Stimulated activated memory B cell treated with anti-CD40 and anti-IgM and Interleukin-4, amounts not matched to agents 10 μg/mL and 1 μg/mL and 100 μg/mL, for 72 hours (primary cell): ENCODE results near the gene NUP37.
"Not testable (repeated sequence)": the region's sequence is repeated elsewhere in the genome, so short reads cannot be mapped to it uniquely, and the experiment has no call there.

ENCODE experiments used
- ATAC-seq: fragments of 150-1000 bp; cut with Tn5 transposase; 2 replicates; pipeline ENCODE4 v1.10.0; 2021
- H3K27ac Mint-ChIP-seq: one replicate; pipeline ENCODE4 v1.8.0; 2022; ENCODE audit warnings: mild to moderate bottlenecking, mixed read lengths
- H3K27me3 Mint-ChIP-seq: one replicate; pipeline ENCODE4 v1.8.0; 2022; ENCODE audit warnings: mixed read lengths
- H3K36me3 Mint-ChIP-seq: one replicate; pipeline ENCODE4 v1.8.0; 2022; ENCODE audit warnings: mixed read lengths
- H3K4me1 Mint-ChIP-seq: one replicate; pipeline ENCODE4 v1.8.0; 2022; ENCODE audit warnings: mixed read lengths
- H3K4me3 Mint-ChIP-seq: one replicate; pipeline ENCODE4 v1.8.0; 2022; ENCODE audit warnings: mild to moderate bottlenecking, moderate library complexity, mixed read lengths
- H3K9me3 Mint-ChIP-seq: one replicate; pipeline ENCODE4 v1.8.0; 2022; ENCODE audit warnings: mixed read lengths

NUP37 gene, protein sequence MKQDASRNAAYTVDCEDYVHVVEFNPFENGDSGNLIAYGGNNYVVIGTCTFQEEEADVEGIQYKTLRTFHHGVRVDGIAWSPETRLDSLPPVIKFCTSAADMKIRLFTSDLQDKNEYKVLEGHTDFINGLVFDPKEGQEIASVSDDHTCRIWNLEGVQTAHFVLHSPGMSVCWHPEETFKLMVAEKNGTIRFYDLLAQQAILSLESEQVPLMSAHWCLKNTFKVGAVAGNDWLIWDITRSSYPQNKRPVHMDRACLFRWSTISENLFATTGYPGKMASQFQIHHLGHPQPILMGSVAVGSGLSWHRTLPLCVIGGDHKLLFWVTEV

DNA sequence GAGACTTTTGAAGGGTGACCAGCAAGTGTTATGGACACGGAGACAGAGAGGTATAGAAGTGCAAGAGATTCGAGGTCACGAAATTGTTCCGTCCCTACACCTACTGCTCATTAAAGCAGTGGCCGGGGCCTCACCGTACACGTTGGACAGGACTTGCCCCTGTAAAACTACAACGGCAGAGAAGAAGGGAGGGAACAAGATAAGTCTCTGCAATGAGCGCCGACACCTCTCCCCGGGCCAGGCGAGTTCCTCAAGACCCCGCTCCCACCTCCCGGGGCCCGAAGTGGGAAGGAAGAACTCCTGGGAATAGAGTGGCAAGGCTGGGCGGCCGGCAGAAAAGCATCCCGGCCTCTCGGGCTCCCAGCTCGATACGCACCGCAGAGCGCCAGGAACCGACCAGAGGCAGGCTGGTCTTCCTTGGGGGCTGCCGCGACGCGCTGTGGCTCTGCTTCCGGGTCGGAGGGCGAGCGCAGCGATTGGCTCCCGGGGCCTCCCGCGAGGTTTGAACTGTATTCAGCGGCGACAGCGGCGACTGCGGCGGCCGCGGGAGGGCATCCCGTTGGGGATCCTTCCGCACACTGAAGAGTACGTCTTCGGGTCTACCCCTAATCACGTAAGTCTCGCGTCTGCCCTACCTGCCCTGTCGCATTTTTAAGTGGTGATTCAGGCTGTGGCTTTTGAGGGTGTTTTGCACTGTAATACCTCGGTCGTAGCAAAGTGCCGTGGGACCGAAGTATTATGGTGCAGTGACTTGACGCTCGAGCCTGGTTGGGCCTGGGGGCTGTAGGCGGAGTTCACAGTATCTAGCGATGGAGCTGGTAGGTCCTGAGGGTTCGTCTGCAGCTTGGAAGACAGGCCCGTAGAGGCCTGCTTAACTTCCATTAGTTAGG is at the start of gene NUP37, which contains the start of gene PARPBP:
NUP37 (minus strand) TSS at position 441 of the 890 bp plus-strand sequence. CDS start 1,596 bp downstream, outside the sequence.
PARPBP (plus strand) TSS at position 510 of the 890 bp plus-strand sequence. CDS start 3,706 bp downstream, outside the sequence.
- Mint-ChIP-seq H3K36me3 (peaks cover 27% of the 10 kb centered on the region), H3K27ac (peak within 1 kb of the TSS; percentile 93), H3K27me3 (no peaks in the 10 kb centered on the region), H3K9me3 (no peaks in the 10 kb centered on the region), H3K4me3 (peak within 1 kb of the TSS; percentile 92), H3K4me1 (peaks cover 22% of the 10 kb centered on the region)
- ATAC-seq = peak; percentile 99

DNA sequence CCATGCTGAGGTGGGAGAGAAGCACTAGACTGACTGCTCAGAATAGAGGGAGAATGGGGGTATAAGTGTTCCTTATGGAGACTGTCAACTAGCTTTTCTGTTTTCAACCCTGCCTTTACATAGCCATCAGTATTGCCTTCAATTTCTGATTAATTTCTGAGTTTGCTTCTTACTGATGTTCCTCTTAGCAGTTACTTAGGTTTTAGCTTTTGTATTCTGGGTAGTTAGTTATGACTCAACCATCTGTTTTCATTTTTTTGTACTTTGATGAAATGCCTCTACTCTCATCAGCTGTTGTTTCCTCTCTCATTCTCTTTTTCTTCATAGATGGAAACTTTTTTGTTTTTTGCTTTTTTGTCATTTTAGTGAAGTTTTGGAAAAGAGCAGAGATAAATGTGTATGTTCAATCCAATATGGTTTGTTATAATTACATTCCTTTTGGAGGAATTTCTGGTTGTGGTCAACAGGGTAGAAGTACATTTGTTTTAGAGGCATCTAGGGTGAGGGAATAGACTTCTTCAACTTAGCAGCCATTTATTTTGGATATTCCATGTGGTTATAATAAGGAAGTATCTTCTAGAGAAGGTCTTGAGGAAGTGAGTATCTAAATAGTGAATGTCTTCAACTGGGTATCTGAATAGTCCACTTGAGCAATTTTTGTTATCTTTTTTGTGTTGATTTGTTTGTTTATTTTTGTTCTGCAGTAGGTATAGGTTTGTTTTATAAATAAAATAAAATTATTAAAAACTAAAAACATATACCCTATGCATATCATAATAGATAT is 48.1 kb upstream of the NUP37 start:
- ATAC-seq = peak; percentile 75
- peaks cover 7% of the 10 kb centered on the region for H3K36me3 Mint-ChIP-seq
- no peak overlapping the region for H3K4me3 Mint-ChIP-seq
- no peaks in the 10 kb centered on the region for H3K27me3 Mint-ChIP-seq
- peaks cover 5% of the 10 kb centered on the region for H3K4me1 Mint-ChIP-seq
- no peaks in the 10 kb centered on the region for H3K9me3 Mint-ChIP-seq
- H3K27ac Mint-ChIP-seq = peak overlapping the region; percentile 25

DNA sequence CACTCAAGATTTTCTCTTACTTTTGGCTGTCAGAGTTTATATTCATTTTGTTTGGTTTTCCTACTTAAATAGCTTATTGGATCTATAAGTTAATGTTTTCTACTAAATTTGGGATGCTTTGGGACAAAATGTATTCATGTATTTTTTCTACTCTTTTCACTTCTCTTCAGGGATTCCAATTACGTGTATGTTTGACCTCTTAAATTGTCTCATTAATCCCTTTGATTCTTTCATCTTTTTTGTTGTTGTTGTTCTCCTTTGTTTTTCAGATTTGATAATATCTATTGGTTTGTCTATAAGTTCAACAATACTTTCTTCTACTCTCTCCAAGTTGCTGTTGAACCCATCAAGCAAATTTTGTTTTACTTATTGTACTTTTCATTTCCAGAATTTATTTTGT is 43.5 kb upstream of the NUP37 start:
- Mint-ChIP-seq H3K4me3 (no peak overlapping the region), H3K27me3 (no peaks in the 10 kb centered on the region), H3K9me3 (no peaks in the 10 kb centered on the region), H3K27ac (no peak overlapping the region), H3K36me3 (no peaks in the 10 kb centered on the region), H3K4me1 (peaks cover 5% of the 10 kb centered on the region)
- no peak for ATAC-seq

DNA sequence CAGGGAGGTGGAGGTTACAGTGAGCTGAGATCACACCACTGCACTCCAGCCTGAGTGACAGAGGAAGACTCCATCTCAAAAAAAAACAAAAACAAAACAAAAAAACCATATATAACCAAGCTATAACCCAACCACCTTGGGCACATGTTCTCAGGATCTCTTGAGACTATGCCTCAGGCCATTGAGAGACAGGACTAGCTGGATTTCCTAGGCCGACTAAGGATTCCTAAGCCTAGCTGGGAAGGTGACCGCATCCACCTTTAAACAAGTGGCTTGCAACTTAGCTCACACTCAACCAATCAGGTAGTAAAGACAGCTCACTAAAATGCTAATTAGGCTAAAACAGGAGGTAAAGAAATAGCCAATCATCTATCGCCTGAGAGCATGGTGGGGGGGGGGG is 35.3 kb upstream of the NUP37 start:
- not testable (repeated sequence) for H3K27me3 Mint-ChIP-seq, H3K9me3 Mint-ChIP-seq, H3K36me3 Mint-ChIP-seq, H3K27ac Mint-ChIP-seq, ATAC-seq, H3K4me3 Mint-ChIP-seq, H3K4me1 Mint-ChIP-seq

DNA sequence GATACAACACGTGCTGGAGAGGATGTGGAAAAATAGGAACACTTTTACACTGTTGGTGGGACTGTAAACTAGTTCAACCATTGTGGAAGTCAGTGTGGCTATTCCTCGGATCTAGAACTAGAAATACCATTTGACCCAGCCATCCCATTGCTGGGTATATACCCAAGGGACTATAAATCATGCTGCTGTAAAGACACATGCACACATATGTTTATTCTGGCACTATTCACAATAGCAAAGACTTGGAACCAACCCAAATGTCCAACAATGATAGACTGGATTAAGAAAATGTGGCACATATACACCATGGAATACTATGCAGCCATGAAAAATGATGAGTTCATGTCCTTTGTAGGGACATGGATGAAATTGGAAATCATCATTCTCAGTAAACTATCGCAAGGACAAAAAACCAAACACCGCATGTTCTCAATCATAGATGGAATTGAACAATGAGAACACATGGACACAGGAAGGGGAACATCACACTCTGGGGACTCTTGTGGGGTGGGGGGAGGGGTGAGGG is 27.2 kb upstream of the NUP37 start:
- H3K4me3 Mint-ChIP-seq, H3K36me3 Mint-ChIP-seq, H3K27me3 Mint-ChIP-seq, H3K9me3 Mint-ChIP-seq, H3K4me1 Mint-ChIP-seq, H3K27ac Mint-ChIP-seq, ATAC-seq: not testable (repeated sequence)

DNA sequence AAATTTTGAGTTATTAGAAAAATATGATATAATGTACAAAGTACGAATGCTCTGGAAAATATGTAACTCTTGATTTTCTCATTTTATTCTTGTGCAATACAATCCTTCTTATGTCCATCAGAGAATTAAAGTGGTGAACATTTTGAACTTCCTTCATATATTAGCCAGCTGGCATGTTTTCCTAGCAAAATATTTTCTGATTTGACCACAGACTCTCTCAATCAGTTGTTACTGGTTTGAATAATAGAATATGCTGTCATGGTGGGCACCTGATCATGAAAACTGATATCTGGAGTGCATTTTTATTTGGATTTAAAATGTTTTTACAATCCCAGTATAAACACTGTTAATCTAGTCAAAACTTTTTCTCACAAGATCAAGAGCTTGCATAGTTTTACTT is 24.3 kb upstream of the NUP37 start:
- ATAC-seq = no peak

DNA sequence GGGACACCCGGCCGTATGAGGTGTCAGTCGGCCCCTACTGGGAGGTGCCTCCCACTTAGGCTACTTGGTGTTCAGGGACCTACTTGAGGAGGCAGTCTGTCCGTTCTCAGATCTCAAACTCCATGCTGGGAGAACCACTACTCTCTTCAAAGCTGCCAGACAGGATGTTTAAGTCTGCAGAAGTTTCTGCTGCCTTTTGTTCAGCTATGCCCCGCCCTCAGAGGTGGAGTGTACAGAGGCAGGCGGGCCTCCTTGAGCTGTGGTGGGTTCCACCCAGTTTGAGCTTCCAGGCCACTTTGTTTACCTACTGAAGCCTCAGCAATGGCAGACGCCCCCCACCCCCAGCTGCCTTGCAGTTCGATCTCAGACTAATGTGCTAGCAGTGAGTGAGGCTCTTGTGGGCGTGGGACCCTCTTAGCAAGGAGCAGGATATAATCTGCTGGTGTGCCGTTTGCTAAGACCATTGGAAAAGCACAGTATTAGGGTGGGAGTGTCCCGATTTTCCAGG is 23.0 kb upstream of the NUP37 start:
- H3K36me3 Mint-ChIP-seq = peaks cover 13% of the 10 kb centered on the region
- not testable (repeated sequence) for H3K4me3 Mint-ChIP-seq, H3K9me3 Mint-ChIP-seq, H3K4me1 Mint-ChIP-seq, ATAC-seq, H3K27ac Mint-ChIP-seq, H3K27me3 Mint-ChIP-seq

More for the DNA sequence above, 24.3 kb upstream of the NUP37 start:
- H3K4me1 Mint-ChIP-seq = no peaks in the 10 kb centered on the region
- H3K9me3 Mint-ChIP-seq = no peaks in the 10 kb centered on the region
- peaks cover 13% of the 10 kb centered on the region for H3K36me3 Mint-ChIP-seq
- no peaks in the 10 kb centered on the region for H3K27me3 Mint-ChIP-seq
- H3K4me3 Mint-ChIP-seq = no peak overlapping the region
- no peak overlapping the region for H3K27ac Mint-ChIP-seq

DNA sequence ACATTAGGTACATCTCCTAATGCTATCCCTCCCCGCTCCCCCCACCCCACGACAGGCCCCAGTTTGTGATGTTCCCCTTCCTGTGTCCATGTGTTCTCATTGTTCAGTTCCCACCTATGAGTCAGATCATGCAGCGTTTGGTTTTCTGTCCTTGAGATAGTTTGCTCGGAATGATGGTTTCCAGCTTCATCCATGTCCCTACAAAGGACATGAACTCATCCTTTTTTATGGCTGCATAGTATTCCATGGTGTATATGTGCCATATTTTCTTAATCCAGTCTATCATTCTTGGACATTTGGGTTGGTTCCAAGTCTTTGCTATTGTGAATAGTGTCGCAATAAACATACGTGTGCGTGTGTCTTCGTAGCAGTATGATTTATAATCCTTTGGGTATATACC is 17.7 kb upstream of the NUP37 start:
- ATAC-seq, H3K4me3 Mint-ChIP-seq, H3K27ac Mint-ChIP-seq, H3K27me3 Mint-ChIP-seq, H3K4me1 Mint-ChIP-seq, H3K9me3 Mint-ChIP-seq: not testable (repeated sequence)
- H3K36me3 Mint-ChIP-seq = peaks cover 26% of the 10 kb centered on the region

DNA sequence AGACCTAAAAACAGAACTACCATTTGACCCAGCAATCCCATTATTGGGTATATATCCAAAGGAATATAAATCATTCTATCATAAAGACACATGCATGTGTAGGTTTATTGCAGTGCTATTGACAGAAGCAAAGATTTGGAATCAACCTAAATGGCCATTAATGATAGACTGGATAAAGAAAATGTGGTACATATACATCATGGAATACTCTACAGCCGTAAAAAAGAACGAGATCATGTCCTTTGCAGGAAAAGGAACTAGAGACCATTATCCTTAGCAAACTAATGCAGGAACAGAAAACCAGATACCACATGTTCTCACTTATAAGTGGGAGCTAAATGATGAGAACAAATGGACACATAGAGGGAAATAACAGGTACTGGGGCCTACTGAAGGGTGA is 11.5 kb upstream of the NUP37 start:
- H3K4me1 Mint-ChIP-seq, H3K4me3 Mint-ChIP-seq, H3K27ac Mint-ChIP-seq, ATAC-seq, H3K9me3 Mint-ChIP-seq, H3K27me3 Mint-ChIP-seq: not testable (repeated sequence)
- H3K36me3 Mint-ChIP-seq = peaks cover 37% of the 10 kb centered on the region

DNA sequence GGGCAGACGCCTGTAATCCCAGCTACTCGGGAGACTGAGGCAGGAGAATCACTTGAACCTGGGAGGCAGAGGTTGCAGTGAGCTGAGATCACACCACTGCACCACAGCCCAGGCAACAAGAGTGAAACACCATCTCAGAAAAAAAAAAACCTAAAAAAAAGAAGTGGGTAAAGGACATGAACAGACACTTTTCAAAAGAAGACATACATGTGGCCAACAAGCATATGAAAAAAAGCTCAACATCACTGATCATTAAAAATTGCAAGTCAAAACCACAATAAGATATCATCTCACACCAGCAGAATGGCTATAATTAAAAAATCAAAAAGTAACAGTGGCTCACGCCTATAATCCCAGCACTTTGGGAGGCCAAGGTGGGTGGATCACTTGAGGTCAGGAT is 10.8 kb upstream of the NUP37 start:
- not testable (repeated sequence) for ATAC-seq, H3K27me3 Mint-ChIP-seq, H3K4me1 Mint-ChIP-seq, H3K9me3 Mint-ChIP-seq, H3K4me3 Mint-ChIP-seq, H3K27ac Mint-ChIP-seq
- peaks cover 37% of the 10 kb centered on the region for H3K36me3 Mint-ChIP-seq

DNA sequence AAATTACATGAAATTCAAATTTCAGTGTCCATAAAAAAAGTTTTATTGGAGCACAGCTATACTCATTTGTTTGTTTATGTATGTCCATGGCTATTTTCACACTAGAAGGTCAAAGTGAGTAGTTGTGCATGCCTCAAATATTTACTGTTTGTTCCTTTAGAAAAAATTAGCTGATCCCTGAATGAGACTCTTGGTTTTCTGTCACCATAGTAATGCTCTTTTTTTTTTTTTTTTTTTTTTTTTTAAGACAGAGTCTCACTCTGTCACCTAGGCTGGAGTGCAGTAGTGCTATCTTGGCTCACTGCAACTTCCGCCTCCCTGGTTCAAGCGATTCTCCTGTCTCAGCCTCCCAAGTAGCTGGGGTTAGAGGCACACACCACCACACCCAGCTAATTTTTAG is 1.4 kb upstream of the NUP37 start:
- H3K9me3 Mint-ChIP-seq, H3K27ac Mint-ChIP-seq, ATAC-seq, H3K27me3 Mint-ChIP-seq, H3K4me3 Mint-ChIP-seq: not testable (repeated sequence)
- H3K4me1 Mint-ChIP-seq = peaks cover 18% of the 10 kb centered on the region
- peaks cover 17% of the 10 kb centered on the region for H3K36me3 Mint-ChIP-seq

DNA sequence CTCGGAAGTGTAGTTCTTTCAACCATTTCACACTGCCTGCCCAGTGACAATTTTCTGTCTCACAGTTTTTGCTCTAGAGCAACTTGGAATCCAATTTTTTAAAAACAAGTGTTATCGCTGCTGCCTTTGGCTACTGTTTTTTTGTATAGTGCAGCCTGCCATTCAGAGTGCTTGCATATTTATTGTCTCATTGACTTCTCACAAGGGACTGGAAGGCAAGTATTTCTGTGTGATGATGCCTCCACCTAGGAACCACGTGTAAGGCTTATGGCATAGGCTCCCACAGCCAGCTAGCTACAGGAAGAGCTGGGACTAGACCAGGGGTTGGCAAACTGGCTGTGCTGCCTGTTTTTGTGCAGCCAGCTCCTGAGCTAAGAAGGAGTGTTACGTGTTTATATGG is 972 bp upstream of the NUP37 start:
- peaks cover 21% of the 10 kb centered on the region for H3K36me3 Mint-ChIP-seq
- ATAC-seq = no peak
- peak overlapping the region; percentile 93 for H3K27ac Mint-ChIP-seq
- no peaks in the 10 kb centered on the region for H3K27me3 Mint-ChIP-seq
- no peaks in the 10 kb centered on the region for H3K9me3 Mint-ChIP-seq
- peaks cover 22% of the 10 kb centered on the region for H3K4me1 Mint-ChIP-seq
- H3K4me3 Mint-ChIP-seq = peak overlapping the region; percentile 92

DNA sequence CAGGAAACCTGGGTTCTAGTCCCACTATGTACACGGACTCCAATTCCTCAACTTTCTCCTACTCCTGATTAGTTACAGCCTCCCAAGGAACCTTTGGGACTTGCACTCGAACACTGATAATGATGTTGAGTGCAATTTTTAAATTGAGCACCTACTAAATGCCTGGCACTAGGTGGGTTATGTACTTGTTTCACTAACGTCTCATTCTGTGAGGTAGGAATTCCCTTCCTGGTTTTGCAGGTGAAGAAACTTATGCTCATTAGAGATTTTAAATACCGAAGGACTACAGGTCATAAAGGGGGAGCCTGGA is 605 bp upstream of the NUP37 start:
- peaks cover 25% of the 10 kb centered on the region for H3K36me3 Mint-ChIP-seq
- no peak for ATAC-seq
- peak overlapping the region; percentile 93 for H3K27ac Mint-ChIP-seq
- peak overlapping the region; percentile 92 for H3K4me3 Mint-ChIP-seq
- no peaks in the 10 kb centered on the region for H3K27me3 Mint-ChIP-seq
- H3K4me1 Mint-ChIP-seq = peaks cover 22% of the 10 kb centered on the region
- H3K9me3 Mint-ChIP-seq = no peaks in the 10 kb centered on the region

DNA sequence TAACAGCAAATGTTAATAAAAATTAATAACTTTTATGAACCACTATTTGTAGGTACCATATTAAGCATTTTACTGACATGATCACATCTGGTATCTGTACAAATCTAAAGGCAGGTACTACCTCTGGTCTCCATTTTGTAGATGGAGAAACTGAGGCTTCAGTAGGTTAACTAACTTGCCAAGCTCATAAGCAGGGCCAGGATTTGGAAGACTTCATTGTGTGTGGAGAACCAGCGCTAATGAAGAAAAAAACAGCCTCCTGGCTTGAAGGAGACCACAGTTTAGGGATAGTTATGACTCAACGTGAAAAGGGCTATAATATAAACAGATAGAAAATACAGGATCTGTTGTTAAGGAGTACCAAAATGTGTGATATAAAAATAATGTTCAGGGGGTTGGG is 1.0 kb downstream of the NUP37 start:
- peak overlapping the region; percentile 93 for H3K27ac Mint-ChIP-seq

DNA sequence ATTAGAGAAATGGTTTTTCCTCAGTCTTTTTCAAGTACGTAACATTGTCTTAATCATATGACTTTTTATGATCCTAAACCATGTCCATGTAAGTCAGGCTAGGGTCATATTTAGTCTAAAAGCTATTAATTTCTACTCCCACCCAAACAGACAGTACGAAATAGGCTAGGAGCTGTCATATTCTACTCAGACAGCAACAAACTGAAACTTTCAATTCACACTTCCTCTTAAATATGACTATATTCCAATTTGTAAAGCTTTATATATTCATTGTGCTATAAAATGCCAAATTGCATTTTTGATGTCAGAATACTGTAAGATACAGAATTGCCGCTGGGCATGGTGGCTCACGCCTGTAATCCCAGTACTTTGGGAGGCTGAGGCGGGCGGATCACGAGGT is 3.5 kb downstream of the NUP37 start:
- H3K27ac Mint-ChIP-seq = no peak overlapping the region
- no peak for ATAC-seq
- peaks cover 25% of the 10 kb centered on the region for H3K36me3 Mint-ChIP-seq
- H3K9me3 Mint-ChIP-seq = no peaks in the 10 kb centered on the region
- peaks cover 22% of the 10 kb centered on the region for H3K4me1 Mint-ChIP-seq
- no peaks in the 10 kb centered on the region for H3K27me3 Mint-ChIP-seq
- no peak overlapping the region for H3K4me3 Mint-ChIP-seq

More for the DNA sequence above, 1.0 kb downstream of the NUP37 start:
- Mint-ChIP-seq H3K9me3 (no peaks in the 10 kb centered on the region), H3K4me1 (peaks cover 22% of the 10 kb centered on the region), H3K4me3 (peak overlapping the region; percentile 46), H3K36me3 (peaks cover 21% of the 10 kb centered on the region), H3K27me3 (no peaks in the 10 kb centered on the region)
- no peak for ATAC-seq
